ENCODE measurements around the gene NRP2. TPM values are rescaled to one million over a fixed set of nuclear protein-coding genes. Genes with fewer than 3 reads are reported as not detected.

Gene NRP2
- total and polyA plus RNA-seq, 2 of the 13 experiments (the other 11 are each of a cell fraction or from before 2014, with no cell fraction given): 0.65 to 1.4 TPM

GRCh38 chr2:205681401-205682238 lies 681 bp upstream of the NRP2 start (continued):
- TF ChIP-seq, protein P1, sequence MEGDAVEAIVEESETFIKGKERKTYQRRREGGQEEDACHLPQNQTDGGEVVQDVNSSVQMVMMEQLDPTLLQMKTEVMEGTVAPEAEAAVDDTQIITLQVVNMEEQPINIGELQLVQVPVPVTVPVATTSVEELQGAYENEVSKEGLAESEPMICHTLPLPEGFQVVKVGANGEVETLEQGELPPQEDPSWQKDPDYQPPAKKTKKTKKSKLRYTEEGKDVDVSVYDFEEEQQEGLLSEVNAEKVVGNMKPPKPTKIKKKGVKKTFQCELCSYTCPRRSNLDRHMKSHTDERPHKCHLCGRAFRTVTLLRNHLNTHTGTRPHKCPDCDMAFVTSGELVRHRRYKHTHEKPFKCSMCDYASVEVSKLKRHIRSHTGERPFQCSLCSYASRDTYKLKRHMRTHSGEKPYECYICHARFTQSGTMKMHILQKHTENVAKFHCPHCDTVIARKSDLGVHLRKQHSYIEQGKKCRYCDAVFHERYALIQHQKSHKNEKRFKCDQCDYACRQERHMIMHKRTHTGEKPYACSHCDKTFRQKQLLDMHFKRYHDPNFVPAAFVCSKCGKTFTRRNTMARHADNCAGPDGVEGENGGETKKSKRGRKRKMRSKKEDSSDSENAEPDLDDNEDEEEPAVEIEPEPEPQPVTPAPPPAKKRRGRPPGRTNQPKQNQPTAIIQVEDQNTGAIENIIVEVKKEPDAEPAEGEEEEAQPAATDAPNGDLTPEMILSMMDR (CRISPR knock-in tag; IDR thresholded peaks at IDR 0.05): 0 out of 2 replicates have a peak, but pooled peaks have one; percentile 1
- TF ChIP-seq FLYWCH1 (CRISPR knock-in tag; IDR thresholded peaks at IDR 0.05) (0 out of 2 replicates have a peak, but pooled peaks have one; percentile 17), ELK4 (CRISPR knock-in tag; IDR thresholded peaks at IDR 0.05; ENCODE audit: borderline replicate concordance) (no peak), DPF2 (CRISPR knock-in tag; IDR thresholded peaks at IDR 0.05; ENCODE audit: borderline replicate concordance, low read depth) (no peak)
- TF ChIP-seq, protein P2, sequence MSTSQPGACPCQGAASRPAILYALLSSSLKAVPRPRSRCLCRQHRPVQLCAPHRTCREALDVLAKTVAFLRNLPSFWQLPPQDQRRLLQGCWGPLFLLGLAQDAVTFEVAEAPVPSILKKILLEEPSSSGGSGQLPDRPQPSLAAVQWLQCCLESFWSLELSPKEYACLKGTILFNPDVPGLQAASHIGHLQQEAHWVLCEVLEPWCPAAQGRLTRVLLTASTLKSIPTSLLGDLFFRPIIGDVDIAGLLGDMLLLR (CRISPR knock-in tag; IDR thresholded peaks at IDR 0.05): 0 out of 2 replicates have a peak, but pooled peaks have one; percentile 8

- in situ Hi-C loops (cut with HindIII; ENCODE audit: extremely low pct_ligation_motif_present, low pct_unique_long_range_greater_than_20kb) (no loop called here), intact Hi-C loops (cut with micrococcal nuclease; ENCODE audit: unreplicated experiment) (loop anchor here (10.0 kb wide), 1 partner anchor 1538 kb away; no protein-coding TSS in a partner anchor)
- ATAC-seq (no peak), DNase-seq (ENCODE audit: low spot score) (no peak), FAIRE-seq (no peak)
- no peak overlapping the region for H3K27ac ChIP-seq (ENCODE audit: extremely low read length, insufficient read depth, low read length)
- H3K9me3 ChIP-seq (ENCODE audit: low read length): no peaks in the 10 kb centered on the region
- H3K9ac ChIP-seq (ENCODE audit: insufficient read depth, low read depth, low read length): no peak overlapping the region
- H3K36me3 ChIP-seq (replicated peaks in 1 of 2; ENCODE audit: control insufficient read depth in 1 of 2, insufficient read depth in 2 of 2, low read length in 2 of 2): no peaks in the 10 kb centered on the region
- WGBS (ENCODE audit: low lambda C conversion rate): 4% methylated on average over 10 of the region's 10 CpGs
- H3K4me2 ChIP-seq (ENCODE audit: low read depth, low read length): peak overlapping the region; percentile 75
- peaks cover 12% of the 10 kb centered on the region for H3K4me1 ChIP-seq (ENCODE audit: insufficient read depth, low read length)
- peaks cover 8 to 41% of the 10 kb centered on the region in 2 experiments for H3K27me3 ChIP-seq (ENCODE audit: control insufficient read depth in 1 of 2, insufficient read depth in 2 of 2, low read length in 2 of 2)
- H3K79me2 ChIP-seq (ENCODE audit: insufficient read depth, low read length): no peaks in the 10 kb centered on the region
- POLR2A ChIA-PET: no interaction called here
- no peak overlapping the region for H3K4me3 ChIP-seq (replicated peaks in 1 of 3; ENCODE audit: insufficient read depth in 1 of 3, low read depth in 2 of 3, low read length in 3 of 3)
- no peak overlapping the region for H2AFZ ChIP-seq (ENCODE audit: low read length)
- CTCF ChIA-PET (ENCODE audit: low intra/inter-chr PET ratio, low total read pairs): no interaction called here
- no TSS peak for BruUV-seq (replicated peaks)
- TF ChIP-seq SALL2 (CRISPR knock-in tag; IDR thresholded peaks at IDR 0.05) (no peak), CEBPB (IDR thresholded peaks at IDR 0.05; ENCODE audit: borderline replicate concordance, low read depth, low read length) (peak; percentile 21; the same call in 1 of the 2 replicates)
- no peaks in the 10 kb centered on the region for H4K20me1 ChIP-seq (ENCODE audit: insufficient read depth, low read length)
Measured at GRCh38 chr2:205682971-205683501, 735 bp downstream of the NRP2 start.
